Naive thymus-derived CD4-positive, alpha-beta T cell (primary cell): ENCODE results near the gene ZNHIT3. TPM values are rescaled to one million over a fixed set of nuclear protein-coding genes. Genes with fewer than 3 reads are reported as not detected.
A peak's percentile ranks its signal among the peaks of the same experiment; 100 is the strongest.

Experiments used
- ATAC-seq: fragments of 150-1000 bp; cut with Tn5 transposase; 2 replicates; pipeline ENCODE4 v1.10.0; 2021; ENCODE audit warnings: mild to moderate bottlenecking, moderate library complexity
- CTCF ChIA-PET: fragments of 350-600 bp; sonication (Branson Sonifier 250); formaldehyde crosslinking; loops from one replicate; lab custom pipeline; 2021; ENCODE audit warnings: antibody characterized with exemption; lab: Charles Lee
- POLR2A ChIA-PET: fragments of 350-600 bp; sonication (Branson Sonifier 250); formaldehyde crosslinking; loops from one replicate; lab custom pipeline; 2021; ENCODE audit warnings: antibody characterized with exemption, inconsistent platforms; lab: Charles Lee
- DNase-seq, 9 donors: peaks; one replicate each; pipeline versions ENCODE4 v3.0.0 to v3.0.0-alpha.2; 2020 to 2022; ENCODE audit warnings: mixed read lengths in 1 of 9
- H3K27ac ChIP-seq: one replicate; pipeline ENCODE4 v1.7.0; 2013; ENCODE audit warnings: mild to moderate bottlenecking, low read depth, low read length, moderate library complexity
- H3K27me3 ChIP-seq, 2 donors: one replicate each; pipeline ENCODE4 v1.7.0; 2013; ENCODE audit warnings: low read length in 2 of 2, mild to moderate bottlenecking in 2 of 2, moderate library complexity in 2 of 2; ENCODE audit not compliant: control insufficient read depth in 2 of 2, insufficient read depth in 2 of 2
- H3K36me3 ChIP-seq, 3 experiments: 1 replicate in 2 of 3; 2 replicates in 1 of 3; pipeline ENCODE4 v1.7.0; 2013; ENCODE audit warnings: low read length in 3 of 3, mild to moderate bottlenecking in 3 of 3, moderate library complexity in 1 of 3; ENCODE audit not compliant: insufficient read depth in 3 of 3, control insufficient read depth in 2 of 3
- H3K4me1 ChIP-seq, 2 donors: one replicate each; pipeline ENCODE4 v1.7.0; 2013; ENCODE audit warnings: low read length in 2 of 2, mild to moderate bottlenecking in 2 of 2, moderate library complexity in 1 of 2; ENCODE audit not compliant: control insufficient read depth in 2 of 2, insufficient read depth in 2 of 2
- H3K4me3 ChIP-seq: 2 replicates; pipeline ENCODE4 v1.7.0; 2013; ENCODE audit warnings: mild to moderate bottlenecking, low read length
- H3K9me3 ChIP-seq, 3 experiments: 1 replicate in 2 of 3; 2 replicates in 1 of 3; pipeline ENCODE4 v1.7.0; 2013; ENCODE audit warnings: low read length in 3 of 3; ENCODE audit not compliant: control insufficient read depth in 2 of 3
- H3K27ac Mint-ChIP-seq, 9 donors: one replicate each; pipeline ENCODE4 v1.8.0; 2020 to 2022; ENCODE audit warnings: mixed read lengths in 9 of 9, mild to moderate bottlenecking in 8 of 9, moderate library complexity in 5 of 9, inconsistent platforms in 2 of 9
- H3K27me3 Mint-ChIP-seq, 5 donors: one replicate each; pipeline ENCODE4 v1.8.0; 2021 to 2022; ENCODE audit warnings: mixed read lengths in 5 of 5, mild to moderate bottlenecking in 1 of 5
- H3K36me3 Mint-ChIP-seq, 5 donors: one replicate each; pipeline ENCODE4 v1.8.0; 2020 to 2022; ENCODE audit warnings: mixed read lengths in 5 of 5, mild to moderate bottlenecking in 3 of 5, inconsistent platforms in 1 of 5
- H3K4me1 Mint-ChIP-seq, 7 donors: one replicate each; pipeline ENCODE4 v1.8.0; 2020 to 2022; ENCODE audit warnings: mixed read lengths in 7 of 7, mild to moderate bottlenecking in 3 of 7, inconsistent platforms in 1 of 7
- H3K4me3 Mint-ChIP-seq, 10 donors: one replicate each; pipeline ENCODE4 v1.8.0; 2020 to 2022; ENCODE audit warnings: mild to moderate bottlenecking in 10 of 10, mixed read lengths in 10 of 10, moderate library complexity in 6 of 10, inconsistent platforms in 2 of 10
- H3K9me3 Mint-ChIP-seq, 11 donors: one replicate each; pipeline ENCODE4 v1.8.0; 2020 to 2022; ENCODE audit warnings: mixed read lengths in 11 of 11, mild to moderate bottlenecking in 4 of 11, inconsistent platforms in 1 of 11, moderate library complexity in 1 of 11
- intact Hi-C, 2 donors: fragments of 100-400 bp; cut with micrococcal nuclease; formaldehyde crosslinking; loops; one replicate each; pipeline ENCODE4 v1.15.1; 2023
- polyA plus RNA-seq, 2 donors: library from polyadenylated mRNA; unstranded; fragments of 300-500 nt; fragmentation: Illumina TruSeq; gene quantifications; one replicate each; pipeline ENCODE4 v1.2.3, GENCODE V29; 2021
- total RNA-seq, 6 experiments: library from RNA in 5 of 6; stranded (reverse) in 5 of 6; gene quantifications; 1 replicate in 5 of 6; 2 replicates in 1 of 6; pipeline ENCODE4 v1.2.3 and lab custom pipeline; 2021 to 2026

ZNHIT3 gene
- total and polyA plus RNA-seq, 7 experiments from 2014 or later = 38.4 to 118 (median 58.7) TPM

DNA sequence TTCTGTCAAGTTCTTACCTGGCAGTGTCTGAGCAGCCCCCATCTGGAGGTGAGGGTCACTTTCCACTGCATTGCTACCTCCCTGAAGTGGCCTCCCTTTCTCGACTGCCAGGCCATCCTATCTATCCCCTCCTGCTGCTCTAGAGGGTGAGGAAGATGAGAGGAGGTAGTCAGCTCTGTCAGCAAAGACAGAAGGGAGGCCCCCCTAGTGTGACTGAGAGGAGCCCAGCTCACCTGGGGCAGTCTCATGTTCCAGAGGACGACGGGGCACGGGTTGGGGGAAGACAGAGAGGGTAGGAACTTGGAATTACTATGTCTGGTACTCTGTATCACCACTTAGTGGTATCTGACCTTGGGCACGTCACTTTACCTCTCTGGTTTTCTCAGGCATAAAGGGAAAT lies 26.2 kb downstream of the ZNHIT3 start:
- CTCF ChIA-PET = no interaction called here
- H3K36me3 ChIP-seq = peaks cover 0 to 10% (median 3%) of the 10 kb centered on the region in 3 experiments

DNA sequence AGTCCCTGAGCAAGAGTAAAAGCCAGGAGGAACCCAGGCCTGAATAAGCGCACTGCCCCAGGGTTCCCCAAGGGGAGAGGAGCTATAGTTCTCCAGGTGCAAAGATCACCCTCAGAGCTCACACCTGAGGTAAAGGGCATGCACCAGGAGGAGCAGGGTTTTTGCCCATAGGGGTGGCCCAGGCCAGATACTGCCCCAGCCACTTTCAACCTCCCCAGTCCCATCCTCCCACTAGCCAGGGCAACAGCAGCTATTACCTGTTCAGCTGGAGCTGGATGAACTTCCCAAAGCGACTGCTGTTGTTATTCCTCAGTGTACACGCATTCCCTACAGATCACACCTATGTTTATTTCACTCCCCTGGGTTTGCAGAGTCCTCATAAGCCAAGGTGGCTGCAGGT lies 28.4 kb downstream of the ZNHIT3 start:
- H3K4me1 Mint-ChIP-seq = no peaks in the 10 kb centered on the region
- peak overlapping the region in 2 of 9 donors; percentile 4 to 50 for H3K27ac Mint-ChIP-seq
- H3K27me3 ChIP-seq = no peaks in the 10 kb centered on the region
- no peaks in the 10 kb centered on the region for H3K4me1 ChIP-seq
- POLR2A ChIA-PET = no interaction called here
- ATAC-seq (no peak), DNase-seq (no peak)
- H3K27me3 Mint-ChIP-seq = no peaks in the 10 kb centered on the region
- H3K36me3 Mint-ChIP-seq = peaks cover under 1 to 34% (median 5%) of the 10 kb centered on the region in 5 donors
- H3K27ac ChIP-seq = no peak overlapping the region
- no peak overlapping the region for H3K4me3 Mint-ChIP-seq
- intact Hi-C loops = no loop called here
- H3K4me3 ChIP-seq = no peak overlapping the region
- CTCF ChIA-PET = no interaction called here
- H3K9me3 Mint-ChIP-seq = no peaks in the 10 kb centered on the region
- no peaks in the 10 kb centered on the region for H3K9me3 ChIP-seq
- H3K36me3 ChIP-seq = peaks cover 0 to 9% (median 3%) of the 10 kb centered on the region in 3 experiments

More for the DNA sequence above, 26.2 kb downstream of the ZNHIT3 start:
- H3K36me3 Mint-ChIP-seq = peaks cover 4 to 31% (median 8%) of the 10 kb centered on the region in 5 donors
- peak overlapping the region in 1 of 9 donors; percentile 25 for H3K27ac Mint-ChIP-seq
- H3K27me3 ChIP-seq = no peaks in the 10 kb centered on the region
- H3K27ac ChIP-seq = no peak overlapping the region
- H3K4me3 Mint-ChIP-seq = no peak overlapping the region
- H3K4me1 ChIP-seq = no peaks in the 10 kb centered on the region
- ATAC-seq (no peak), DNase-seq (no peak)
- no peaks in the 10 kb centered on the region for H3K27me3 Mint-ChIP-seq
- H3K9me3 ChIP-seq = no peaks in the 10 kb centered on the region
- no peaks in the 10 kb centered on the region for H3K9me3 Mint-ChIP-seq
- H3K4me1 Mint-ChIP-seq = no peaks in the 10 kb centered on the region
- POLR2A ChIA-PET = no interaction called here
- no peak overlapping the region for H3K4me3 ChIP-seq
- intact Hi-C loops = no loop called here

DNA sequence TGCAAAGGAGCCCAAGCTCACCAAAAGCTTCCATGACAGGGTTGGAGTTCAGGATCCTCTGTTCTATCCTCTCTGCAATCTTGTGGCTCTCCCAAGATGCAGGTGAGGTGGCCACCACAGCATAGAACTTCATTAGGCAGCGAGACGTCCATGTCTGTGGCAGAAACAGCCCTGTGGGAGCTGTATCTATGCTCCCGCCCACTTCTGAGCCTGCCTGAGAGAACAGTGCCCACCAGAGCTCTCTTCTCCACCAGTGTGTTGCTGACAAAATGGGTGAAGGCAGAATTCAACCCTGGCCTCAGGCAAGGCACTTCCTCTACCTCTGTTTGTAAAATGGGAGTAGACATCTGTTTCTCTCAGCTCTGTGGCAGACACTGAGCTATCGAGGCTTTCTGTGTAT lies 29.4 kb downstream of the ZNHIT3 start:
- ChIA-PET CTCF (no interaction called here), POLR2A (no interaction called here)
- no peaks in the 10 kb centered on the region for H3K4me1 Mint-ChIP-seq
- DNase-seq = no peak
- no peaks in the 10 kb centered on the region for H3K27me3 Mint-ChIP-seq
- H3K9me3 ChIP-seq = no peaks in the 10 kb centered on the region
- H3K27ac ChIP-seq = no peak overlapping the region
- H3K9me3 Mint-ChIP-seq = no peaks in the 10 kb centered on the region
- no peak overlapping the region for H3K4me3 ChIP-seq
- H3K36me3 Mint-ChIP-seq = peaks cover 0 to 36% (median 10%) of the 10 kb centered on the region in 5 donors
- no peak for ATAC-seq
- intact Hi-C loops = no loop called here
- no peak overlapping the region for H3K4me3 Mint-ChIP-seq
- H3K27me3 ChIP-seq = no peaks in the 10 kb centered on the region
- H3K4me1 ChIP-seq = no peaks in the 10 kb centered on the region
- H3K36me3 ChIP-seq = peaks cover 0 to 5% (median 0%) of the 10 kb centered on the region in 3 experiments
- H3K27ac Mint-ChIP-seq = peak overlapping the region in 2 of 9 donors; percentile 25 to 38

DNA sequence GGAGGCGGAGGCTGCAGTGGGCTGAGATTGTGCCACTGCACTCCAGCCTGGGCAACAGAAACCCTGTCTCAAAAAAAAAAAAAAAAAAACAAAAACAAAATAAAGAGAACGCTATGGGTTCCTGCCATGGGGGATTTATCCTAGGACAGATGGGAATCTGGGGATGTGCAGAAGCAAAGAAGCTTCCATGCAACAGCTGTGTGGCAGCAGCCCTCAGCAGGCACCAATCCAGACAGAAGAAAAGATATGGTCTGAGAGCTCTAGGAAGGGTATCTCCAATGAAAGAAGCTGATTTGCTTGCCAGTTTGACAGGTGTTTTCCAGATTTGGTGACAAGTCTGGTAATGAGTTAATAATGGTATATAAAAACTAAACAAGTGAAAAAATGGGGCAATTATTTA lies 36.6 kb downstream of the ZNHIT3 start:
- ChIA-PET POLR2A (interaction anchor here (0.6 kb wide), 1 partner anchor 798 kb away, joined by 3 read pairs; no protein-coding TSS in a partner anchor), CTCF (interaction anchor here (0.7 kb wide), 1 partner anchor 14 kb away, joined by 8 read pairs; no protein-coding TSS in a partner anchor)
- Mint-ChIP-seq H3K9me3 (no peaks in the 10 kb centered on the region), H3K4me3 (no peak overlapping the region), H3K4me1 (peaks cover 0 to 13% (median 4%) of the 10 kb centered on the region in 7 donors), H3K27ac (no peak overlapping the region), H3K27me3 (no peaks in the 10 kb centered on the region), H3K36me3 (peaks cover 13 to 48% (median 26%) of the 10 kb centered on the region in 5 donors)
- peaks cover 0 to 36% (median 0%) of the 10 kb centered on the region in 3 experiments for H3K36me3 ChIP-seq
- H3K9me3 ChIP-seq = no peaks in the 10 kb centered on the region
- no peaks in the 10 kb centered on the region for H3K27me3 ChIP-seq
- intact Hi-C loops = no loop called here
- H3K4me3 ChIP-seq = no peak overlapping the region
- H3K27ac ChIP-seq = no peak overlapping the region
- DNase-seq (no peak), ATAC-seq (no peak)
- H3K4me1 ChIP-seq = no peaks in the 10 kb centered on the region

DNA sequence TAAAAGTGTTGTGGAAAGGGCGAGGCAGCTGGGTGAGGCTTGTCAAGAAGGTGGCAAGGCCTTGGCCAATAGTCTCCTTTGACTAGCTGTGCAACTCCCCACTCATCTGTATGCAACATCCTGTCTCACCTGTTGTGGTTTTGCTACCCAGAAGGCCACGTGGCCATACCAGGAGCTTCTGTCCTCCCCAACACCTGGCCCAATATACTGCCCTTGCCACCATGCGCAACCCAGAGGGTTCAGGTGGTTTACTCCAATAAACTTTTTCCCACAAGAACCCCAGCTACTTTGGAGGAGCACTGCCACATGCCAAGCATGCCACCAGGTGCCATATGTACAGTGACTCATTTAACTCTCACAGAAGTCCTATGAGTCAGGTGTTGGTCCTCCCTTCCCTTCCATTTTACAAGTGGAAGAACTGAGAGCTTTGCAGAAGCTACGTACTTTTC lies 38.0 kb downstream of the ZNHIT3 start:
- no peaks in the 10 kb centered on the region for H3K27me3 ChIP-seq
- POLR2A ChIA-PET = interaction anchor here (0.6 to 1.3 kb wide), 2 partner anchors 9 to 39 kb away, joined by 3 to 5 read pairs; no protein-coding TSS in a partner anchor
- H3K4me3 ChIP-seq = no peak overlapping the region
- ATAC-seq = no peak
- no peak for DNase-seq
- H3K9me3 Mint-ChIP-seq = no peaks in the 10 kb centered on the region
- peak overlapping the region in 2 of 9 donors; percentile 2 to 69 for H3K27ac Mint-ChIP-seq
- no peak overlapping the region for H3K4me3 Mint-ChIP-seq
- no peak overlapping the region for H3K27ac ChIP-seq
- peaks cover 13 to 48% (median 27%) of the 10 kb centered on the region in 5 donors for H3K36me3 Mint-ChIP-seq
- CTCF ChIA-PET = interaction anchor here (0.8 to 0.9 kb wide), 2 partner anchors 10 to 17 kb away, joined by 4 read pairs; partner anchors contain the start of genes MYO19 and PIGW
- H3K4me1 Mint-ChIP-seq = peaks cover 0 to 17% (median 4%) of the 10 kb centered on the region in 7 donors
- H3K4me1 ChIP-seq = no peaks in the 10 kb centered on the region
- intact Hi-C loops = no loop called here
- H3K27me3 Mint-ChIP-seq = no peaks in the 10 kb centered on the region
- H3K36me3 ChIP-seq = peaks cover 0 to 36% (median 0%) of the 10 kb centered on the region in 3 experiments
- no peaks in the 10 kb centered on the region for H3K9me3 ChIP-seq

DNA sequence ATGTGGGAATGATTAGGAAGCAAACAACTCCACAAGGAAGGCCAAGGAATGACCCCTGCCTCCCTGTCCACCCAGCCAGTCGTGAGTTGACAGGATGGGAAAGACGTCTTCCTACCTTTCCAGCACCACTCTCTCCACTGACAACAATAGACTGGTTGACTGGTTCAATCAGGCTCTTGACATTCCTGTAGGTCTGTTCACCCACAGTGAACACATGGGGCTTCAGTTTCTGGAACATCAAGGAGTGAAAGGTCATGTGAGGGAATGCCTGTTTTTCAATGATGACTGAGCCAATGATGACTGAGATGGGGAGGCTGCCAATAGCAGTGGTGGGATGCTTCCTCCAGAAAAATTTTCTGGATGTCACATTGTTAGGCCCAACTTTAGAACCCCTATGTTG lies 38.6 kb downstream of the ZNHIT3 start:
- no peak overlapping the region for H3K4me3 ChIP-seq
- ChIA-PET POLR2A (no interaction called here), CTCF (interaction anchor here (0.8 kb wide), 1 partner anchor 10 kb away, joined by 4 read pairs; the partner anchor contains the start of genes MYO19 and PIGW)
- H3K36me3 ChIP-seq = peaks cover 0 to 36% (median 0%) of the 10 kb centered on the region in 3 experiments
- Mint-ChIP-seq H3K4me1 (peaks cover 0 to 17% (median 4%) of the 10 kb centered on the region in 7 donors), H3K9me3 (no peaks in the 10 kb centered on the region), H3K4me3 (no peak overlapping the region), H3K36me3 (peaks cover 13 to 43% (median 25%) of the 10 kb centered on the region in 5 donors), H3K27me3 (no peaks in the 10 kb centered on the region), H3K27ac (peak overlapping the region in 1 of 9 donors; percentile 55)
- no peak for ATAC-seq
- no peak for DNase-seq
- no peaks in the 10 kb centered on the region for H3K4me1 ChIP-seq
- no peaks in the 10 kb centered on the region for H3K9me3 ChIP-seq
- intact Hi-C loops = no loop called here
- H3K27me3 ChIP-seq = no peaks in the 10 kb centered on the region
- no peak overlapping the region for H3K27ac ChIP-seq
